Stimulated activated CD4-positive, alpha-beta T cell treated with anti-CD3 and anti-CD28 coated beads, Interleukin-12 subunit alpha, Interleukin-12 subunit beta, amount 100 ng/mL, for 48 hours (primary cell): ENCODE data around the gene PALM3.

Experiments used
- DNase-seq, 3 donors: peaks; one replicate each; pipeline ENCODE4 v3.0.0-alpha.2; 2020; ENCODE audit warnings: low read depth in 2 of 3, low spot score in 1 of 3

The PALM3 gene

GRCh38 chr19:14089662-14090508 lies 28.0 kb upstream of the PALM3 start:
- peak in 1 of 3 donors; percentile 50 for DNase-seq

DNA sequence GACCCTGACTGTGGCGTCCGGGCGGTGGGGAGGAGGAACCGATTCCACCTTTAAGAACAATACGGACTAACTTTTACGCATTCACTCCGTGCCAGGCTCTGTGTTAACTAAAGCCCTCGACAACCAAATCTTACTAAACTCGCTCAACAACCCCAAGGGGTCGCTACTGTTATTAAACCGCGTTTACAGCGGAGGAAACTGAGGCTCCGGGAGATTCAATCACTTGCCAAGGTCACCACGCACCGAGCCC lies 27.5 kb upstream of the PALM3 start:
- DNase-seq = no peak

DNA sequence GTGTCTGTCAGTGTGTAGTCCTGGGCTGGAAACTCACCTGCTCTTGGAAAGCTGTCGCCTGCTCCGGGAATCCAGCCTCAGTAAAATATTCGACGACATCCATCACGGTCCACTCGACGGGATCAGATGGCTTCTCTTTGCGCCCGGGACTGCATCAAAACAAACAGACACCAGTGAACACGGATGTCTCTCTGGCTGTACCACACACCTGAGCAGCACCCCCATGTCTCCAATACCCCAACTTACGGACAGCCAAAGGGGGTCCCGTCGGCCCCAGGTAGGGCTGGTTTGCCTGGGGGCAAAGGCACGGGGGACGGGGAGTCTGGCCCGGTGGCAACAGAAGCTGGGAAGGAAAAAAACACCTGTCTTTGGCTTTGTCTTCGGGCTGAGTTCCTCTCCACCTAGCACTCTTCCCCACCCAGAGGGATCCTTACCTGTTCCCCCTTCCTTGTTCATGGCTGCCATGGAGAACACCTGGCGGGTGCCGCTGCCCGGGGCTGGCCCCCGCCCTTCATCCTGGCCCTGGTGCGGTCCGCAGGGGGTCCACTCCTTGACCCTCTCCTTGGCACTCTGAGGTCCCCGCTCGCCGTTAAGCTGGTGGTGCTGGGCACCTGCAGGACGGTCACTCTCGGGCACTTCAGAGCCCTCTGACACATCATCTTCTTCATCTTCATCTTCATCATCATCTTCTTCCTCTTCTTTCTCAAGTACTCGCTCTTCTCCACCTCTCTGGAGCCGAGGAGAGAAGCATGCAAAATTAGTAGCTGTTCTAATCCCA lies 26.9 kb upstream of the PALM3 start:
- no peak for DNase-seq

DNA sequence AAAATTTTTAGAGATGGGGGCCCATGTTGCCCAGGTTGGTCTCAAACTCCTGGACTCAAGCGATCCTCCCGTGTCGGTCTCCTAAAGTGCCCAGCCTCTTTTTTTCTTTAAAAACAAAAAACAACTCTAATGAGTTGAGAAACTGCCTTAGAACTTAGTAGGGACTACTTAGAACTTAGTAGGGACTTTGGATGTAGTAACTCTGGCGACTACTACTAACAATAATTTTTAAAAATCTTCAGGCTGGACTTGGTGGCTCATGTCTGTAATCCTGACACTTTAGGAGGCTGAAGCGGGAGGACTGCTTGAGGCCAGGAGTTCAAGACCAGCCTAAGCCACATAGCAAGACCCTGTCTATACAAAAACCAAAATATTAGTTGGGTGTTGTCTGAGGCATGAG lies 24.2 kb upstream of the PALM3 start:
- DNase-seq = no peak

DNA sequence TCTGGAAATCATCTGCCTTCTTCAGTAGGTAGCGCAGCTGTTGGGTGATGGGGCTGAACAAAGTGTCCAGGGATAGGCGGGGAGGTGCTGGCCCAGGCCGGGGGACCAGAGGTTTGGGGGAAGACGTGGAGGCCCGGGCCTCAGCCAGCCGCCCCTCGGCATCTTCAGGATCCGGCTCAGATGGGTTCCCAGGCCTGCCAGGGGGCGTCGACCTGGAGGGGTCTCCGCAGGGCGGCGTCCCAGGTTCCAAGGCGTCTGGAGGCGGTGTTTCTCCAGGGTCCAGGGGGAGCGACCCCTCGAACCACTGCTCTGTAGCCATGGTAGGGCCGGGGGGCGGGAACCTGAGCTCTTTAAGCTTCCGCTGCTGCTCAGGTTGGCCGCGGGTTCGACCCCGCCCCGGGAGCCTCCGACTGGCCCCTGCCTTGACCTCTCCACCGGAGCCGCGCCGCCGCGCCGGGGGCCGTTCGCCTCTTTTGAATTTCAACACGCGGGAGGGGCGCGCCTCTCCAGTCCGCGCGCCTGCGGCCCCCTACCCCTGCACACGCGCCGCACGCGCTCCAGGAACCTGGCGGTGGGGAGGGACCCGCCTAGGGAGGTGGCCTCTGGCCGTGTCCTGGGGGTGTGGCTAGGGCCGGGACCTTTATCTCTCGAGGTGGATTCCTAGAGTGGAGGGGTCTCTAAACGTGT lies 23.6 kb upstream of the PALM3 start, which contains the start of gene C19orf67:
C19orf67 (minus strand) TSS at position 475 of the 687 bp plus-strand sequence; CDS start at position 319, 156 bp downstream.
- no peak for DNase-seq

- no peak for DNase-seq
Observed at GRCh38 chr19:14082675-14082960, 20.7 kb upstream of the PALM3 start.

DNA sequence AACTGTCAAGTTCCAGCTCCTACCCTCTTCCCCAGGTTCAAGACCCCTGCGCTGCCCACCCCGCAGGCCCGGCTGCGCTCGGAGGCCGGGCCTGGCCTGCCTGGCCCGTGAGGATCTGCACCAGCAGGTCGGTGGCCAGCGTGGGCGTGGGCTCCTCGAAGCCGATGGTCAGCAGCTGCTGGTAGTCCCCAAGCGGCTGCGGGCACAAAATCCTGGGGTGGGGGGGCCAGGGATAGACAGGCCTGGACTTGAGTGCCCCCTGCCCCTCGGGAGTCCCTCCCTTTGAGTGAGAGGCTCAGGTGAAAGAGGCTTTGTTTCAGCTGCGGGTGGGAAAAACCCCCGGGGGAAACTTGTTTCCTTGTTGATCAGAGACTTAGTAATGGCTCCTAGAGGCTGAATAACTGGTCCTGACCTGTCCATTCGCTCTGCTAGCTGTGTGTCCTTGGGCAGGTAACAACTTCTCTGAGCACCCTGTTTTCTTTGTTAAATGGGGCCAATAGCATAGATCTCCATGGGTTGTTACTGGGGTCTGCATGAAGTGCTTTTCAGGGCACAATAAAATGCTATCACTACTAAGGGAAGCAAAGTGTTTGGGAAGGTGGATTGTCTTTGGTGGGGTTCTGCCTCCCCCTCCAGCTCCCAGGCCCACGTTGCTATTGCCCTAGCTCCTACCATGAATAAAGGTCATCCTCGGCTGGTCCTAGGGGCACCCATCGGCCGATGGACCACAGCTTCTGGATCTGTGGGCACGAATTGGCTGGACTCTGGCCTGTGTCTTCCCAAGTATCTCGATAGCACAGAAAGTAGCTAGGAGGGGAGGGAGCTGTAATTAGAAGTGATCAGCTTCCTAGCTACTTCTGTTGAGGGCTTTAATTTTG lies 20.2 kb upstream of the PALM3 start:
- no peak for DNase-seq

GRCh38 chr19:14080887-14081796 lies 19.3 kb upstream of the PALM3 start:
- DNase-seq = peak; percentile 98 to 99 (median 99)

DNA sequence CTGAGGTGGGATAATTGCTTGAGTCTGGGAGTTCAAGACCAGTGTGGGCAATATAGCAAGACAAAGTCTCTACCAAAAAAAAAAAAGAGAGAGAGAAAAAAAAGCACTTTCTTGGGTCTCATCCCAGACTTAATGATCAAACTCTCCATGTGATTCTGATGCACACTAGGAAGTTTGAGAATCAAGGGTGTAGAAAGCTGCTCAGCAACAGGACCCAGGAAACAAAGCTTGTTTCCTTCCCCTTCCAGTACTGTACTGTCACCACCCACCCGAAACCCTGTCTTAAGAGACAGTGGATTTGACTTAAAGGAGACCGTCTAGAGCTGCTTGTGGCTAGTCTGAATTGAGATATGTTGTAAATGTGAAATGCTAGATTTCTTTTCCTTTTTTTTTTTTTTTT lies 16.5 kb upstream of the PALM3 start:
- no peak for DNase-seq

GRCh38 chr19:14073925-14074838 lies 12.3 kb upstream of the PALM3 start:
- DNase-seq = no peak

GRCh38 chr19:14073261-14073924 lies 11.5 kb upstream of the PALM3 start:
- peak; percentile 46 to 72 (median 59) for DNase-seq

GRCh38 chr19:14072535-14073260 lies 10.8 kb upstream of the PALM3 start, which contains the start of gene MISP3:
TSS of gene MISP3 (plus strand) at chr19:14072786. CDS start at chr19:14073310, 524 bp downstream.
- DNase-seq = no peak

- no peak for DNase-seq
Observed at GRCh38 chr19:14070268-14071050, 8.6 kb upstream of the PALM3 start.

- DNase-seq = no peak
Observed at GRCh38 chr19:14066134-14066533, 4.3 kb upstream of the PALM3 start.

DNA sequence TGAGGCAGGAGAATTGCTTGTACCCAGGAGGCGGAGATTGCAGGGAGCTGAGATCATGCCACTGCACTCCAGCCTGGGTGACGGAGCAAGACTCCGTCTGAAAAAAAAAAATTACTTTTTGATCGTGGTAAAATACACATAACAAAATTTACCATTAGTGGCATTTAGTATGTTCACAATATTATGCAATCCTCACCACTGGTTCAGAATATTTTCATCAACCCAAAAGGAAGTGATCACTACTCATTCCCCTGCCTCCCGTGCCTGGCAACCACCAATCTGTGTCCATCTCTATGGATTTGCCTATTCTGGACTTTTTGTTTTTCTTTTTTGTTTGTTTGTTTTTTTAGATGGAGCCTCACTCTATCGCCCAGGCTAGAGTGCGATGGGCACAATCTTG lies 1.2 kb upstream of the PALM3 start:
- no peak for DNase-seq

DNA sequence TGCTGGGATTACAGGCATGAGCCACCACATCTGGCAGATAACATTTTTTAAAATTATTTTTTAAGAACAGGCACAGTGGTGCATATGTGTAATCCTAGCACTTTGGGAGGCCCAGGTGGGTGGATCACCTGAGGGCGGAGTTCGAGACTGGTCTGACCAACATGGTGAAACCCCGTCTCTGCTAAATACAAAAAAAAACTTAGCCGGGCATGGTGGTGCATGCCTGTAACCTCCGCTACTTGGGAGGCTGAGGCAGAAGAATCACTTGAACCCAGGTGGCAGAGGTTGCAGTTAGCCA lies 631 bp upstream of the PALM3 start:
- DNase-seq = no peak

GRCh38 chr19:14061081-14061749 lies 661 bp downstream of the PALM3 start:
- no peak for DNase-seq
